HG03095 (cell line): ENCODE results near the gene OXER1.

ENCODE experiments used
- ATAC-seq: cut with Tn5 transposase; IDR thresholded peaks from one replicate; pipeline ENCODE4 v1.9.1; 2021; ENCODE audit warnings: moderate library complexity; ENCODE audit not compliant: unreplicated experiment

The OXER1 gene

GRCh38 chr2:42770288-42771131 is 6.6 kb upstream of the OXER1 start:
- peak; percentile 55 for ATAC-seq

- no peak for ATAC-seq
Measured at GRCh38 chr2:42769583-42770287, 5.8 kb upstream of the OXER1 start.

GRCh38 chr2:42768706-42769256 is 4.8 kb upstream of the OXER1 start:
- no peak for ATAC-seq

- no peak for ATAC-seq
Measured at GRCh38 chr2:42767899-42768705, 4.2 kb upstream of the OXER1 start.

GRCh38 chr2:42767080-42767898 is 3.4 kb upstream of the OXER1 start:
- no peak for ATAC-seq

GRCh38 chr2:42765686-42766085 is 1.8 kb upstream of the OXER1 start:
- ATAC-seq = no peak

GRCh38 chr2:42764901-42765300 is 966 bp upstream of the OXER1 start:
- no peak for ATAC-seq

- ATAC-seq = no peak
Measured at GRCh38 chr2:42762823-42763804, 821 bp downstream of the OXER1 start.

GRCh38 chr2:42762155-42762554 is 1.8 kb downstream of the OXER1 start:
- no peak for ATAC-seq

GRCh38 chr2:42761554-42761953 is 2.4 kb downstream of the OXER1 start:
- no peak for ATAC-seq

- ATAC-seq = no peak
Measured at GRCh38 chr2:42758751-42759150, 5.2 kb downstream of the OXER1 start.

- no peak for ATAC-seq
Measured at GRCh38 chr2:42757981-42758740, 5.8 kb downstream of the OXER1 start.

GRCh38 chr2:42756966-42757513 is 6.9 kb downstream of the OXER1 start:
- no peak for ATAC-seq

GRCh38 chr2:42756150-42756775 is 7.7 kb downstream of the OXER1 start:
- ATAC-seq = no peak

- no peak for ATAC-seq
Measured at GRCh38 chr2:42755191-42755880, 8.6 kb downstream of the OXER1 start.

GRCh38 chr2:42754776-42755140 is 9.2 kb downstream of the OXER1 start:
- ATAC-seq = no peak
